ENCODE results near the gene KANSL1L.
A peak's percentile ranks its signal among the peaks of the same experiment; 100 is the strongest.

Gene KANSL1L

GRCh38 chr2:210020138-210020537, 151.1 kb downstream of the KANSL1L start:
- Histone ChIP-seq H3K27ac (ENCODE audit: low read length) (no peak overlapping the region), H3K4me3 (ENCODE audit: low read length) (no peak overlapping the region), H3K9ac (ENCODE audit: low read depth, low read length) (no peak overlapping the region), H3K9me3 (ENCODE audit: insufficient read depth, low read depth, low read length) (no peaks in the 10 kb centered on the region), H3K36me3 (ENCODE audit: insufficient read depth, low read depth, low read length) (peaks cover 99% of the 10 kb centered on the region), H3K27me3 (ENCODE audit: insufficient read depth, low read length) (no peaks in the 10 kb centered on the region), H3K4me1 (ENCODE audit: insufficient read depth, low read length) (no peaks in the 10 kb centered on the region)

- Histone ChIP-seq H3K4me1 (ENCODE audit: insufficient read depth, low read length) (0 out of 2 replicates have a peak, but pooled peaks cover 2% of the 10 kb centered on the region), H3K27ac (ENCODE audit: low read length) (no peak overlapping the region), H3K4me3 (ENCODE audit: low read length) (no peak overlapping the region), H3K9ac (ENCODE audit: low read depth, low read length) (no peak overlapping the region), H3K9me3 (ENCODE audit: insufficient read depth, low read depth, low read length) (no peaks in the 10 kb centered on the region), H3K36me3 (ENCODE audit: insufficient read depth, low read depth, low read length) (peaks cover 86% of the 10 kb centered on the region), H3K27me3 (ENCODE audit: insufficient read depth, low read length) (no peaks in the 10 kb centered on the region)
These were observed 161.3 kb downstream of the KANSL1L start for GRCh38 chr2:210009896-210010295.

GRCh38 chr2:210009126-210009525, 162.1 kb downstream of the KANSL1L start:
- Histone ChIP-seq H3K4me3 (ENCODE audit: low read length) (no peak overlapping the region), H3K9me3 (ENCODE audit: insufficient read depth, low read depth, low read length) (no peaks in the 10 kb centered on the region), H3K36me3 (ENCODE audit: insufficient read depth, low read depth, low read length) (peaks cover 88% of the 10 kb centered on the region), H3K27me3 (ENCODE audit: insufficient read depth, low read length) (no peaks in the 10 kb centered on the region), H3K4me1 (ENCODE audit: insufficient read depth, low read length) (0 out of 2 replicates have a peak, but pooled peaks cover 4% of the 10 kb centered on the region), H3K27ac (ENCODE audit: low read length) (no peak overlapping the region), H3K9ac (ENCODE audit: low read depth, low read length) (no peak overlapping the region)

- no peaks in the 10 kb centered on the region for H3K9me3 ChIP-seq (ENCODE audit: insufficient read depth, low read depth, low read length)
- H3K4me3 ChIP-seq (ENCODE audit: low read length) = no peak overlapping the region
- H3K27ac ChIP-seq (ENCODE audit: low read length) = no peak overlapping the region
- H3K36me3 ChIP-seq (ENCODE audit: insufficient read depth, low read depth, low read length) = peaks cover 79% of the 10 kb centered on the region
- H3K9ac ChIP-seq (ENCODE audit: low read depth, low read length) = no peak overlapping the region
- H3K4me1 ChIP-seq (ENCODE audit: insufficient read depth, low read length) = peaks cover 10% of the 10 kb centered on the region
- no peaks in the 10 kb centered on the region for H3K27me3 ChIP-seq (ENCODE audit: insufficient read depth, low read length)
These were observed 163.3 kb downstream of the KANSL1L start for GRCh38 chr2:210007895-210008294.

GRCh38 chr2:210004881-210005280, 166.3 kb downstream of the KANSL1L start:
- H3K9ac ChIP-seq (ENCODE audit: low read depth, low read length) = no peak overlapping the region

GRCh38 chr2:210003359-210003758, 167.8 kb downstream of the KANSL1L start:
- H3K36me3 ChIP-seq (ENCODE audit: insufficient read depth, low read depth, low read length) = peaks cover 37% of the 10 kb centered on the region

More at GRCh38 chr2:210004881-210005280, 166.3 kb downstream of the KANSL1L start:
- Histone ChIP-seq H3K27me3 (ENCODE audit: insufficient read depth, low read length) (no peaks in the 10 kb centered on the region), H3K27ac (ENCODE audit: low read length) (no peak overlapping the region), H3K36me3 (ENCODE audit: insufficient read depth, low read depth, low read length) (peaks cover 50% of the 10 kb centered on the region), H3K4me1 (ENCODE audit: insufficient read depth, low read length) (peaks cover 16% of the 10 kb centered on the region), H3K4me3 (ENCODE audit: low read length) (0 out of 2 replicates have a peak overlapping the region, but pooled peaks have one; percentile 93), H3K9me3 (ENCODE audit: insufficient read depth, low read depth, low read length) (no peaks in the 10 kb centered on the region)

GRCh38 chr2:210002158-210003157, 168.8 kb downstream of the KANSL1L start, which contains the start of gene RPE:
Gene RPE, plus strand, starts transcription at chr2:210002638. Its CDS starts 24 bp downstream, at chr2:210002662.
- peaks cover 16% of the 10 kb centered on the region for H3K4me1 ChIP-seq (ENCODE audit: insufficient read depth, low read length)
- H3K9me3 ChIP-seq (ENCODE audit: insufficient read depth, low read depth, low read length) = no peaks in the 10 kb centered on the region
- H3K36me3 ChIP-seq (ENCODE audit: insufficient read depth, low read depth, low read length) = peaks cover 29% of the 10 kb centered on the region
- peak within 1 kb of the TSS; percentile 68 for H3K27ac ChIP-seq (ENCODE audit: low read length)
- H3K27me3 ChIP-seq (ENCODE audit: insufficient read depth, low read length) = no peaks in the 10 kb centered on the region
- peak within 1 kb of the TSS; percentile 93 for H3K4me3 ChIP-seq (ENCODE audit: low read length)
- peak within 1 kb of the TSS; percentile 97 for H3K9ac ChIP-seq (ENCODE audit: low read depth, low read length)

More at GRCh38 chr2:210003359-210003758, 167.8 kb downstream of the KANSL1L start:
- Histone ChIP-seq H3K4me3 (ENCODE audit: low read length) (peak overlapping the region; percentile 93), H3K27ac (ENCODE audit: low read length) (no peak overlapping the region), H3K9me3 (ENCODE audit: insufficient read depth, low read depth, low read length) (no peaks in the 10 kb centered on the region), H3K4me1 (ENCODE audit: insufficient read depth, low read length) (peaks cover 16% of the 10 kb centered on the region), H3K27me3 (ENCODE audit: insufficient read depth, low read length) (no peaks in the 10 kb centered on the region), H3K9ac (ENCODE audit: low read depth, low read length) (peak overlapping the region; percentile 97)

- Histone ChIP-seq H3K4me3 (ENCODE audit: low read length) (no peak overlapping the region), H3K9me3 (ENCODE audit: insufficient read depth, low read depth, low read length) (no peaks in the 10 kb centered on the region), H3K9ac (ENCODE audit: low read depth, low read length) (no peak overlapping the region), H3K27ac (ENCODE audit: low read length) (no peak overlapping the region), H3K36me3 (ENCODE audit: insufficient read depth, low read depth, low read length) (peaks cover 18% of the 10 kb centered on the region), H3K4me1 (ENCODE audit: insufficient read depth, low read length) (peaks cover 16% of the 10 kb centered on the region), H3K27me3 (ENCODE audit: insufficient read depth, low read length) (no peaks in the 10 kb centered on the region)
These were observed 170.5 kb downstream of the KANSL1L start for GRCh38 chr2:210000464-210001324.

GRCh38 chr2:209998596-209998995, 172.6 kb downstream of the KANSL1L start:
- H3K27me3 ChIP-seq (ENCODE audit: insufficient read depth, low read length) = no peaks in the 10 kb centered on the region
- H3K4me3 ChIP-seq (ENCODE audit: low read length) = no peak overlapping the region
- no peaks in the 10 kb centered on the region for H3K36me3 ChIP-seq (ENCODE audit: insufficient read depth, low read depth, low read length)
- H3K4me1 ChIP-seq (ENCODE audit: insufficient read depth, low read length) = peaks cover 11% of the 10 kb centered on the region
- no peak overlapping the region for H3K27ac ChIP-seq (ENCODE audit: low read length)
- no peak overlapping the region for H3K9ac ChIP-seq (ENCODE audit: low read depth, low read length)
- no peaks in the 10 kb centered on the region for H3K9me3 ChIP-seq (ENCODE audit: insufficient read depth, low read depth, low read length)

GRCh38 chr2:209993968-209994367, 177.2 kb downstream of the KANSL1L start:
- Histone ChIP-seq H3K27ac (ENCODE audit: low read length) (no peak overlapping the region), H3K36me3 (ENCODE audit: insufficient read depth, low read depth, low read length) (no peaks in the 10 kb centered on the region), H3K4me1 (ENCODE audit: insufficient read depth, low read length) (no peaks in the 10 kb centered on the region), H3K9ac (ENCODE audit: low read depth, low read length) (no peak overlapping the region), H3K9me3 (ENCODE audit: insufficient read depth, low read depth, low read length) (no peaks in the 10 kb centered on the region), H3K4me3 (ENCODE audit: low read length) (no peak overlapping the region), H3K27me3 (ENCODE audit: insufficient read depth, low read length) (no peaks in the 10 kb centered on the region)

- no peak overlapping the region for H3K27ac ChIP-seq (ENCODE audit: low read length)
- H3K27me3 ChIP-seq (ENCODE audit: insufficient read depth, low read length) = no peaks in the 10 kb centered on the region
- no peaks in the 10 kb centered on the region for H3K36me3 ChIP-seq (ENCODE audit: insufficient read depth, low read depth, low read length)
- H3K9me3 ChIP-seq (ENCODE audit: insufficient read depth, low read depth, low read length) = no peaks in the 10 kb centered on the region
- no peak overlapping the region for H3K9ac ChIP-seq (ENCODE audit: low read depth, low read length)
- H3K4me1 ChIP-seq (ENCODE audit: insufficient read depth, low read length) = no peaks in the 10 kb centered on the region
- H3K4me3 ChIP-seq (ENCODE audit: low read length) = no peak overlapping the region
These were observed 180.4 kb downstream of the KANSL1L start for GRCh38 chr2:209990838-209991237.
